Measurements from ENCODE around the gene RHOF.

DNA sequence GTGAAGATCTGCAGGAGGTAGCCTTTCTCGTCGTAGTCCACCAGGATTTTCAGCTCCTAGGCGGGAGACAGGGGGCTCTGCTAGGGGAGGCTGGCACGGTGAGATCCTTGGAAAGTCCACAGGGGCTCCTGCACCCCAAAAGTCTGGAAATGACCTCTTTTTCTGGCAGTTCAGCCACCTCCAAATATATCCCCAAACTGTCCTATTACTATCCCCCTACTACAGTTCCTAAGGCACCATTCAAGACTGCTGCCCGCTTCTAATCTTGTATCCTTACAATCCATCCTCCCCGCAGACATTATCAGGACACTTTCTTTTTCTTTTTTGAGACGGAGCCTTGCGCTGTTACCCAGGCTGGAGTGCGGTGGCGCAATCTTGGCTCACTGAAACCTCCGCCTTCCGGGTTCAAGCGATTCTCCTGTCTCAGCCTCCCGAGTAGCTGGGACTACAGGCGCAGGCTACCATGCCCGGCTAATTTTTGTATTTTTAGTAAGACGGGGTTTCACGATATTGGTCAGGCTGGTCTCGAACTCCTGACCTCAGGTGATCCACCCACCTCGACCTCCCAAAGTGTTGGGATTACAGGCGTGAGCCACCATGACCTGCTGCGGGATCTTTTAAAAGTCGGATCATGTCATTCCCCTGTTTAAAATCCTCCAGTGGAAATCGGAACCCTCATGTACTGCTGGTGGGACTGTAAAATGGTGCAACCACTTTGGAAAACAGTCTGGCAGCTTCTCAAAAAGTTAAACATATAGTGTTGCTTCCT, 46.7 kb upstream of the RHOF start:
- TF ChIP-seq CTCF (IDR thresholded peaks at IDR 0.05) (no peak), POLR2A (IDR thresholded peaks at IDR 0.05) (no peak), POLR2AphosphoS5 (IDR thresholded peaks at IDR 0.05; ENCODE audit: insufficient read depth in 1 of 2, low read depth in 1 of 2) (no peak)

Measured in vagina (tissue), 2 donors.